HG03442 (cell line): ENCODE results near the gene SIGLEC12.
"Not testable (repeated sequence)": the region's sequence is repeated elsewhere in the genome, so short reads cannot be mapped to it uniquely, and the experiment has no call there.

Experiments
- ATAC-seq: cut with Tn5 transposase; IDR thresholded peaks from one replicate; pipeline ENCODE4 v1.9.1; 2021; ENCODE audit warnings: mild to moderate bottlenecking, moderate library complexity; ENCODE audit not compliant: unreplicated experiment

Gene SIGLEC12

GRCh38 chr19:51460164-51460992 lies 41.2 kb downstream of the SIGLEC12 start:
- no peak for ATAC-seq

GRCh38 chr19:51458899-51459505 lies 42.6 kb downstream of the SIGLEC12 start:
- no peak for ATAC-seq

- no peak for ATAC-seq
These were observed 43.5 kb downstream of the SIGLEC12 start, which contains the start of gene SIGLEC8 for GRCh38 chr19:51458051-51458645. SIGLEC8 (minus strand) TSS chr19:51458454; CDS start chr19:51458387, 67 bp downstream.

- no peak for ATAC-seq
These were observed 44.1 kb downstream of the SIGLEC12 start for GRCh38 chr19:51457351-51458013.

- no peak for ATAC-seq
These were observed 44.9 kb downstream of the SIGLEC12 start for GRCh38 chr19:51456541-51457290.

GRCh38 chr19:51450730-51451307 lies 50.8 kb downstream of the SIGLEC12 start:
- no peak for ATAC-seq

- ATAC-seq: no peak
These were observed 53.1 kb downstream of the SIGLEC12 start for GRCh38 chr19:51448411-51449016.

- ATAC-seq: no peak
These were observed 53.6 kb downstream of the SIGLEC12 start for GRCh38 chr19:51448011-51448410.

- ATAC-seq: not testable (repeated sequence)
These were observed 54.1 kb downstream of the SIGLEC12 start for GRCh38 chr19:51447510-51447909.

- peak; percentile 89 for ATAC-seq
These were observed 59.9 kb downstream of the SIGLEC12 start for GRCh38 chr19:51441410-51442390.
